H1 (cell line): Measurements from ENCODE around the gene GCNT1.
"Not testable (repeated sequence)": the region's sequence is repeated elsewhere in the genome, so short reads cannot be mapped to it uniquely, and the experiment has no call there.

Experiments used
- CBX5 ChIP-seq: fragments of 300-800, 300-1000 bp; sonication (generic); IDR thresholded peaks from 2 replicates; pipeline ENCODE4 v1.7.1; 2016; ENCODE audit warnings: antibody characterized with exemption, low read length, low read depth
- EZH2 ChIP-seq: fragments of 200-600 bp; sonication (generic); IDR thresholded peaks from 2 replicates; pipeline ENCODE4 v1.7.1; 2012; ENCODE audit warnings: low read depth, mild to moderate bottlenecking, moderate library complexity, low read length, inconsistent platforms; ENCODE audit not compliant: severe bottlenecking
- POLR2AphosphoS5 ChIP-seq: IDR thresholded peaks from 2 replicates; pipeline ENCODE4 v1.6.1; 2011; ENCODE audit warnings: low read depth, low read length
- RNF2 ChIP-seq: fragments of 200-900, 300-1000 bp; sonication (generic); IDR thresholded peaks from 2 replicates; pipeline ENCODE4 v1.7.1; 2016; ENCODE audit warnings: borderline replicate concordance, low read depth, mild to moderate bottlenecking, antibody characterized with exemption, low read length; ENCODE audit not compliant: poor library complexity, severe bottlenecking; ENCODE audit errors: missing control alignments
- SP2 ChIP-seq: IDR thresholded peaks from 2 replicates; pipeline ENCODE4 v1.6.1; 2012; ENCODE audit warnings: mild to moderate bottlenecking, low read length, inconsistent platforms
- TF ChIP-seq, protein P1 (sequence below), 3 experiments: IDR thresholded peaks; 1 replicate in 2 of 3; 2 replicates in 1 of 3; pipeline versions ENCODE4 v1.5.1 to v1.6.1; 2011; ENCODE audit warnings: low read length in 3 of 3, mild to moderate bottlenecking in 3 of 3, inconsistent platforms in 2 of 3, low read depth in 1 of 3, moderate library complexity in 1 of 3; ENCODE audit not compliant: insufficient read depth in 1 of 3; ENCODE audit errors: control extremely low read depth in 1 of 3

DNA sequence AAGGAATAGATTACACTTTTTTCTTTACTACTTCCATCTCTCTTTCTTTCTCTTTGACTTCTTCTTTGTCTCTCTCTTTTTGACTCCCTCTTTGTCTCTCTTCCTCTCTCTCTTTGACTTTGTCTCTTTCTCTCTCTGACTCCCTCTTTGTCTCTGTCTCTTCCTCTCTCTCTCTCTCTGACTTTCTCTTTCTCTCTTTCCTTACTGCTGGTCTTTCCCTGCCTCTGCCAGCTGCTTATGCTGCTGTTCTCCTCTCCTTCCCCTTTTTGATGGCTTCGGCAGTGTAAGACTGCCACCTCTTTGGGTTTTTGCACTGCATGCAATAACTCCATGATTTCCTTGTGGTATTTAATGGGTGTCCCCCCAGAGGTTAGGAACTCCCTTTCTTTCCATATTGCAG, 32.1 kb downstream of the GCNT1 start:
- not testable (repeated sequence) for TF ChIP-seq SP2, EZH2, POLR2AphosphoS5, CBX5, RNF2
- TF ChIP-seq, protein P1, sequence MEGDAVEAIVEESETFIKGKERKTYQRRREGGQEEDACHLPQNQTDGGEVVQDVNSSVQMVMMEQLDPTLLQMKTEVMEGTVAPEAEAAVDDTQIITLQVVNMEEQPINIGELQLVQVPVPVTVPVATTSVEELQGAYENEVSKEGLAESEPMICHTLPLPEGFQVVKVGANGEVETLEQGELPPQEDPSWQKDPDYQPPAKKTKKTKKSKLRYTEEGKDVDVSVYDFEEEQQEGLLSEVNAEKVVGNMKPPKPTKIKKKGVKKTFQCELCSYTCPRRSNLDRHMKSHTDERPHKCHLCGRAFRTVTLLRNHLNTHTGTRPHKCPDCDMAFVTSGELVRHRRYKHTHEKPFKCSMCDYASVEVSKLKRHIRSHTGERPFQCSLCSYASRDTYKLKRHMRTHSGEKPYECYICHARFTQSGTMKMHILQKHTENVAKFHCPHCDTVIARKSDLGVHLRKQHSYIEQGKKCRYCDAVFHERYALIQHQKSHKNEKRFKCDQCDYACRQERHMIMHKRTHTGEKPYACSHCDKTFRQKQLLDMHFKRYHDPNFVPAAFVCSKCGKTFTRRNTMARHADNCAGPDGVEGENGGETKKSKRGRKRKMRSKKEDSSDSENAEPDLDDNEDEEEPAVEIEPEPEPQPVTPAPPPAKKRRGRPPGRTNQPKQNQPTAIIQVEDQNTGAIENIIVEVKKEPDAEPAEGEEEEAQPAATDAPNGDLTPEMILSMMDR (IDR thresholded peaks at IDR 0.05; ENCODE audit: control extremely low read depth in 1 of 3, insufficient read depth in 1 of 3, low read depth in 1 of 3, low read length in 3 of 3) = not testable (repeated sequence)
